Naive B cell (primary cell): ENCODE data around the gene MRPL38. TPM values are rescaled to one million over a fixed set of nuclear protein-coding genes. Genes with fewer than 3 reads are reported as not detected.
"Not testable (repeated sequence)": the region's sequence is repeated elsewhere in the genome, so short reads cannot be mapped to it uniquely, and the experiment has no call there.

ENCODE experiments used
- ATAC-seq, 2 donors: fragments of 150-1000 bp; cut with Tn5 transposase; 2 replicates each; pipeline ENCODE4 v1.10.0; 2021; ENCODE audit warnings: low read depth in 2 of 2, mild to moderate bottlenecking in 2 of 2, moderate library complexity in 2 of 2
- DNase-seq: peaks from one replicate; pipeline ENCODE4 v3.0.0; 2022
- H3K27ac Mint-ChIP-seq, 6 donors: one replicate each; pipeline ENCODE4 v1.8.0; 2020 to 2022; ENCODE audit warnings: mild to moderate bottlenecking in 6 of 6, mixed read lengths in 6 of 6, moderate library complexity in 5 of 6, inconsistent platforms in 2 of 6
- H3K27me3 Mint-ChIP-seq, 3 donors: one replicate each; pipeline ENCODE4 v1.8.0; 2021 to 2022; ENCODE audit warnings: mixed read lengths in 3 of 3, mild to moderate bottlenecking in 1 of 3
- H3K36me3 Mint-ChIP-seq, 2 donors: one replicate each; pipeline ENCODE4 v1.8.0; 2020 to 2022; ENCODE audit warnings: mixed read lengths in 2 of 2, inconsistent platforms in 1 of 2, mild to moderate bottlenecking in 1 of 2
- H3K4me1 Mint-ChIP-seq, 3 donors: one replicate each; pipeline ENCODE4 v1.8.0; 2020 to 2022; ENCODE audit warnings: mixed read lengths in 3 of 3, inconsistent platforms in 1 of 3, mild to moderate bottlenecking in 1 of 3, moderate library complexity in 1 of 3
- H3K4me3 Mint-ChIP-seq, 8 donors: one replicate each; pipeline ENCODE4 v1.8.0; 2020 to 2022; ENCODE audit warnings: mild to moderate bottlenecking in 8 of 8, mixed read lengths in 8 of 8, moderate library complexity in 8 of 8, inconsistent platforms in 2 of 8
- H3K9me3 Mint-ChIP-seq, 7 donors: one replicate each; pipeline ENCODE4 v1.8.0; 2020 to 2022; ENCODE audit warnings: mixed read lengths in 7 of 7, mild to moderate bottlenecking in 5 of 7, inconsistent platforms in 2 of 7, moderate library complexity in 1 of 7
- polyA plus RNA-seq, 6 donors: library from polyadenylated mRNA; unstranded; fragments of 300-500 nt; fragmentation: Illumina TruSeq; gene quantifications; one replicate each; pipeline ENCODE4 v1.2.3, GENCODE V29; 2021; ENCODE audit warnings: low read depth in 6 of 6

Gene MRPL38
- polyA plus RNA-seq, 6 donors from 2014 or later, result 47.3 to 68.8 (median 59.7) TPM

DNA sequence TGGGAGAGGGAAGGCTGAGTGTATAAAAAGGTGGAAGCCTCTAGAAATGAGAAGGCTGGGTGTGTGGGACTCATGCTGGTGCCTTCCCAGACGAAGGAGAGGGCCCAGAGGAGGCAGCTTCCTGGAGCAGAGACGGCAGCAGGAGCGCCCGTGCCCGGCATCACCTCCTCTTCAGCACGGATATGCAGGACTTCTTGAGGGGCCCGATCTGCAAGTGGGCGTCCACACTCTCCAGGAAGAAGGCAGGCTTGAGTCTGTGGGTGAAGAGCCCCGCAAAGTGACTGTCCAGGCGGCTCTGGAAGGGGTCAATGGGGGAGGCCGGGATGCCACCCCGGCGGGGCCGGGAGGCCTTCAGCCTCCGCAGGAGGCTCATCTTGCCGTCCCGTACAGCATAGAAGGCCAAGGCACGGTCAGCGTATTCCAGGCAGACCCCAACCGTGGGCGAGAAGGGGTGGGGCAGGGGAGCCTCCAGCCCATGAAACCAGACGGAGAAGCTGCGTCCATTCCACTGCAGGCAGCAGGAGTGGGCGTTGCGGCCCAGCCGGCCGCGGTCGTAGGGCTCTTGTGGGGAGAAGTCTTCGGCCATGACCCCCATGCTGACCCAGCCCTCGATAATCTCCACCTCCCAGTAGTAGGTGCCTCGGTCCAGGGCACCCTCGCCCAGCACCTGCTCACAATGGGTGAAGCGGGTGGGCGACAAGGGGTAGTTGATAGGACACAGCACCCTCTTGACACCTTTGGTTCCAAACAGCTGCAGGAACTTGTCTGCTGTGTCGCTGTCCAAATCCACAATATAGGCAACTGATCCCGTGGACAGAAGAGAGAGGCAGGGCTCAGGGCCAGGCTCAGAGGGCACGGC, 30.1 kb downstream of the MRPL38 start:
- no peak overlapping the region for H3K27ac Mint-ChIP-seq
- H3K4me1 Mint-ChIP-seq, result peaks cover 20 to 31% (median 23%) of the 10 kb centered on the region in 3 donors
- H3K9me3 Mint-ChIP-seq, result no peaks in the 10 kb centered on the region
- H3K36me3 Mint-ChIP-seq, result no peaks in the 10 kb centered on the region
- ATAC-seq, result no peak
- H3K27me3 Mint-ChIP-seq, result peaks cover 0 to 20% (median 10%) of the 10 kb centered on the region in 3 donors
- DNase-seq, result no peak
- H3K4me3 Mint-ChIP-seq, result peak overlapping the region in 2 of 8 donors; percentile 32 to 81

DNA sequence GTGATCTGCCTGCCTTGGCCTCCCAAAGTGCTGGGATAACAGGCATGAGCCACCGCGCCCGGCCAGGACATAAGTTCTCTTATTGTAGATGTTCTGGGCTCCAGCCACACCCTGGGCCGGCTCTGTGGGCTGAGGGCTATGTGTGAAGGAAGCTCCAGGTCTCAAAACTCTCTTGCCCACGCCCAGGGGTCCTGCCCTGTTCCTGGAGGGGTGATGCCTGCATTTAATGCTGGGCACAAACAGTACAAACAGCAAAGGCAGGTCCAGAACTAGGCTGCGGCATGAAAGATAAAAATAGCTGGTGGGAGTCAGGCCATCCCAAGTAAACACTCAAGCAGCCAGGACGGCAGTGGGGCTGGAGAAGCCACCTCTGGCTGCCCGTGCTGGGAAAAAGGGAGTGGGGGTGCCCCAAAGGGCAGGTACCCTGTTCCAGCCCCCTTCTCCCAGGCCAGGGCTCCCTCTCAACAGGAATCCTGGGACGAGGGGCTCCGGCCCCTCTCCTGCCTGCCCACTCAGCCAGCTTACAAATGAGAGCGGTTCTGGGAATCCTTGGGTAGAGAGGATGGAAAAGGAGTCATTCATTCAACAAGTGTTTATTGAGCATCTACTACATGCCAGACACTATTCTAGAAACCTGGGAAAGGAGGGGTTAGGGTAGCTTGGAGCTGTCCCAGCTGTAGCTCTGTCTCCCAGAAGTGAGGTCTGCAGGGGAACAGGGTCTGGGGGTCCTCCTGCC, 30.9 kb downstream of the MRPL38 start:
- ATAC-seq (no peak), DNase-seq (no peak)
- peaks cover 0 to 20% (median 10%) of the 10 kb centered on the region in 3 donors for H3K27me3 Mint-ChIP-seq
- peaks cover 20 to 26% (median 20%) of the 10 kb centered on the region in 3 donors for H3K4me1 Mint-ChIP-seq
- no peaks in the 10 kb centered on the region for H3K9me3 Mint-ChIP-seq
- H3K4me3 Mint-ChIP-seq, result peak overlapping the region in 2 of 8 donors; percentile 47 to 81
- no peaks in the 10 kb centered on the region for H3K36me3 Mint-ChIP-seq
- peak overlapping the region in 1 of 6 donors; percentile 49 for H3K27ac Mint-ChIP-seq

DNA sequence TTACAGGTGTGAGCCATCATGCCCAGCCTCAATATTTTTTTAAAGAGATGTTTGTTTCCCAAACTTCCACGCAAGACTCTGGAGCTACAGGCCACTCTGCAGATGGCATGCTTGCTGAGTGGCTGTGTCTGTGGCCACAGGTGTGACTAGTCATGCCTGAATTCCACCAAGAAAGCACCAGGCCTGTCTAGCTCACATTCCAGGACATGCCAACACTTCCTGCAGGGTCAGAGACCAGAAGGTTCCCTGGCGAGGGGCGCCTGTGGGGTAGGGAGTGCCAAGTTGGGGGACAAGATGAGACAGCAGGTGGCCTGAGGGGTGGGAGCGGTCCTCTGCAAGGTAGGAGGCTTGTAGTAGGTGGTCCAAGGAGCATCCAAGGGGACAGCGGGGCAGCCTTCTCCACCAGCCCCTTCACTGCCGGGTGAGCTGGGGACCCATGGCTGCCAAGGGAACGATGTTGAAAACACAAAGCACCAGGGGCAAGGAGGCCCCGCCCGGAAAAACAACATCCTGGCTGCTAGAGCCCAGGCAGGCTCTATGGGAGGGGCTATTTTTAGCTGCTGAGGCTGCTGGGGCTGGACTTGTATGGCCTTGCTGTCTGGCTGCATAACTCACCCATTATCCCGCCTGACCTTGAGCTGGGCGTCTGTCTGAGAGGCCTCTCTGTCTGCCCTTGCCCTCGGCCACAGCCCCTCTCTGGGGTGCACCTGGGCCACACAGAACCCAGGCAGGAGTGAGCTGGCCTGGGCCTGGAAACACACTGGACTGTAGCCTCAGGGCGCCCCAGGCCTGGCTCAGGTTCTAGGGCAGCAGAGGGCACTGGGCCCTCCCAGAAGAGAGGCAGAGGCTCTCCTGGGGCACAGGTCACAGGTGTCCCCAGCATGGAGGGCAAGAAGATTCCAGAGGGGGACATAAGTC, 32.0 kb downstream of the MRPL38 start:
- H3K4me1 Mint-ChIP-seq, result peaks cover 18 to 22% (median 19%) of the 10 kb centered on the region in 3 donors
- DNase-seq, result no peak
- ATAC-seq, result no peak
- H3K4me3 Mint-ChIP-seq, result peak overlapping the region in 1 of 8 donors; percentile 25
- H3K27ac Mint-ChIP-seq, result peak overlapping the region in 1 of 6 donors; percentile 33
- H3K9me3 Mint-ChIP-seq, result no peaks in the 10 kb centered on the region
- no peaks in the 10 kb centered on the region for H3K36me3 Mint-ChIP-seq
- peaks cover 0 to 17% (median 6%) of the 10 kb centered on the region in 3 donors for H3K27me3 Mint-ChIP-seq

DNA sequence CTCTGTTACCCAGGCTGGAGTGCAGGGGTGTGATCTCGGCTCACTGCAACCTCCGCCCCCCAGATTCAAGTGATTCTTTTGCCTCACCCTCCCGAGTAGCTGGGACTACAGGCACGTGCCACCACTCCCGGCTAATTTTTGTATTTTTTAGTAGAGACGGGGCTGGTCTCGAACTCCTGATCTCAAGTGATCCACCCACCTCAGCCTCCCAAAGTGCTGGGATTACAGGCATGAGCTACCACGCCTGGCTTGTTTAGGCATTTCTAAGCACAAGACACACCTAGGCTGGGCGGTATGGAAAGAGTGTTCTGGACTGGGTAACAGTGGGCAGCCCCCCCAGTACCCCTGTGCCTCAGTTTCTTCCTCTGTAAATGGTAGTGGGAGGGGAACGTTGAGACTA, 34.5 kb downstream of the MRPL38 start:
- not testable (repeated sequence) for ATAC-seq, H3K9me3 Mint-ChIP-seq, H3K4me1 Mint-ChIP-seq, H3K4me3 Mint-ChIP-seq, H3K36me3 Mint-ChIP-seq, DNase-seq, H3K27me3 Mint-ChIP-seq
- H3K27ac Mint-ChIP-seq, result peak overlapping the region in 1 of 6 donors; percentile 37

DNA sequence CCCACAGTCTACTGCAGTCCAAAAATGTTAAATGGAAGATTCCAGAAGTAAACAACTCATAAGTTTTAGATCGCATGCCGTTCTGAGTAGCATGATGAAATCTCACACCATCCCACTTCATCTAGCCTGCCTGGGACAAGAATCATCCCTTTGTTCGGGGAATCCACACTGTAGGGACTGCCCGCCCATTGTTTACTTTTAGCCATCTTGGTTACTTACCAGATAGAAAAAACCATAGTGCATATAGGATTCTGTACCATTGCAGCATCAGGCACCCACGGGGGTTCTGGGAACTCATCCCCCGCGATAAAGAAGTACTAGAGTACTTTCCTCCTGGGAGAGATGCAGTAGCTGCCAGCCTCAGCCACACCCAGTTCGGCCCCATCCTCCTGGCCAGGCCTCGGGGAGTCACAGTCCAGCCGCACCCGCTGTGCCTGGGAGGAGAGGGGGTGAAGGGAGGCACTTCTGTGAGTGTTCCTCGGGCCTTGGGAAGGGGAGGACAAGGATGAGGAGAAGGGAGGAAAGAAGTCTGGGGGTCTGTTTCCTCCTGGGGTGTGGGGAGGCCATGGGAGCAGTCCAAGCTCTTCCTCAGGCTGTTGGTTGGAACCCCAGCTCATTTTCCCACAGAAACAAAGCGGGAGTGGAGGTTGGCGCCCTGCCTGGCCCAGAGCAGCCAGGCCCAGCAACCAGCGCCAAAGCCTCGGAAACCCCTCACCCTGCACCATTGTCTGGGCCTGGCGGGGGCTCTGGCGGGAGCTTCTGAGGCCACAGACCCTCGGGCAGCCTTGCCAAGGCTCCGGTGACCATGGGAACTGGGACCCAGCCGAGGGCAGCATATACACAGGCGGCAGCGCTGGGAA, 35.2 kb downstream of the MRPL38 start:
- H3K27me3 Mint-ChIP-seq, result no peaks in the 10 kb centered on the region
- no peak for ATAC-seq
- no peak for DNase-seq
- H3K4me1 Mint-ChIP-seq, result peaks cover 6 to 12% (median 7%) of the 10 kb centered on the region in 3 donors
- H3K9me3 Mint-ChIP-seq, result no peaks in the 10 kb centered on the region
- no peaks in the 10 kb centered on the region for H3K36me3 Mint-ChIP-seq
- H3K4me3 Mint-ChIP-seq, result no peak overlapping the region
- H3K27ac Mint-ChIP-seq, result peak overlapping the region in 1 of 6 donors; percentile 65

DNA sequence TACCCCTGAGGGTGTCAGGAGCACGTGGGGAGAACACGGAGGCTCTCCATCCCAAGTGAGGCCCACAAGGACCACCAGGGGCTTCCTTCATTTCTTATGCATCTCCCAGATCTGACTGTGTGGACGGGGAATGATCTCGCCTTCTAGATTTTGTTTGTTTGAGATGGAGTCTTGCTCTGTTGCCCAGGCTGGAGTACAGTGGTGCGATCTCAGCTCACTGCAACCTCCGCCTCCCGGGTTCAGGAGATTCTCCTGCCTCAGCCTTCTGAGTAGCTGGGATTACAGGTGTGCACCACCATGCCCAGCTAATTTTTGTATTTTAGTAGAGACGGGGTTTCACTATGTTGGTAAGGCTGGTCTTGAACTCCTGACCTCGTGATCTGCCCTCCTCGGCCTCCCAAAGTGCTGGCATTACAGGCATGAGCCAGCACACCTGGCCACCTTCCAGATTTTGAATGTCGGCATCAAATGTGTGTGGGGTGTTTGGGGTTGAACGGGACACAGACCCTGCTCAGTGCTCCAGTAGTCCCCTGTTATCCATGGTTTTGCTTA, 35.9 kb downstream of the MRPL38 start:
- not testable (repeated sequence) for H3K27ac Mint-ChIP-seq
- peaks cover 13 to 19% (median 14%) of the 10 kb centered on the region in 3 donors for H3K4me1 Mint-ChIP-seq

DNA sequence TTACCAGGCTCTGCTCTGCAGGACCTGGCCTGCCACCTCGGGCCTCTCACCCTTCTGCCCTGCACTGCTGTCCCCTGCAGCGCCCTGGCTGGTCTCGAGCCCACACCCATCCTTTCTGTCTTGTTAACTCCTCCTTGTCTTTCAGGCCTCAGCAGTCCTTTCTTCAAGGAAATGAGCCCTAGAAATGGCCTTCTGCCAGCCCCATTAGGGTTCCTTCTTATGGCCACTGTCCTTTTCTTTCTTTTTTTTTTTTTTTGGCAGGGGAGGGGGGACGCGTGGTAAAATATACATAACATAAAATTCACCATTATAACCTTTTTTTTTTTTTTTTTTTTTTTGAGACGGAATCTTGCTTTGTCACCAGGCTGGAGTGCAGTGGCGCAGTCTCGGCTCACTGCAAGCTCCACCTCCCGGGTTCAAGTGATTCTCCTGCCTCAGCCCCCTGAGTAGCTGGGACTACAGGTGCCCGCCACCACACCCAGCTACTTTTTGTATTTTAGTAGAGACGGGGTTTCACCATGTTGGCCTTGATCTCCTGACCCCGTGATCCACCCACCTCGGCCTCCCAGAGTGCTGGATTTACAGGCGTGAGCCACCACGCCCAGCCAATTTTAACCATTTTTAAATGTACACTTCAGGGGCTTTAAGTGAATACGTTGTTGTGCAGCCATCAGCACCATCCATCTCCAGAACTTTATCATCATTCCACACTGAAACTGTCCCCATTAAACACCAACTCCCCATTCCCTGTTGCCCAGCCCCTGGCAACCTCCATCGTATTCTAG, 39.1 kb downstream of the MRPL38 start:
- Mint-ChIP-seq H3K27ac (peak overlapping the region; percentile 52 to 97 (median 87)), H3K4me1 (peaks cover 13 to 29% (median 21%) of the 10 kb centered on the region in 3 donors), H3K4me3 (peak overlapping the region in 1 of 8 donors; percentile 53)

More for the DNA sequence above, 35.9 kb downstream of the MRPL38 start:
- DNase-seq, H3K27me3 Mint-ChIP-seq, H3K36me3 Mint-ChIP-seq, H3K4me3 Mint-ChIP-seq, H3K9me3 Mint-ChIP-seq, ATAC-seq: not testable (repeated sequence)

DNA sequence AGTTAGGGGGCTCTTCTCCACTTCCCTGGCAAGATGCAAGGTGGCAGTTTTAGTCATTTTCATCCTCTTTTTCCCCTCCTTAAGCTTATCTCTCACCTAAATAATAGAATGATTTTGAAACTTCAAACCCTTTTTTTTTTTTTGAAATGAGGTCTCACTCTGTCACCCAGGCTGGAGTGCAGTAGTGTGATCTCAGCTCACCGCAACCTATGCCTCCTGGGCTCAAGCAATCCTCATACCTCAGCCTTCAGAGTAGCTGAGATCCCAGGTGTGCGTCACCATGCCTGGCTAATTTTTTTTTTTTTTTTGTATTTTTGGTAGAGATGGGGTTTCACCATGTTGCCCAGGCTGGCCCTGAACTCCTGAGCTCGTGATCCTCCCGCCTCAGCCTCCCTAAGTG, 39.8 kb downstream of the MRPL38 start:
- H3K9me3 Mint-ChIP-seq, DNase-seq, H3K27me3 Mint-ChIP-seq, H3K36me3 Mint-ChIP-seq: not testable (repeated sequence)
- peak overlapping the region in 2 of 8 donors; percentile 46 to 55 for H3K4me3 Mint-ChIP-seq
- ATAC-seq, result peak; percentile 6 to 20
- peaks cover 13 to 30% (median 21%) of the 10 kb centered on the region in 3 donors for H3K4me1 Mint-ChIP-seq
- H3K27ac Mint-ChIP-seq, result peak overlapping the region; percentile 61 to 97 (median 95)

More for the DNA sequence above, 39.1 kb downstream of the MRPL38 start:
- not testable (repeated sequence) for H3K36me3 Mint-ChIP-seq, H3K27me3 Mint-ChIP-seq, H3K9me3 Mint-ChIP-seq, ATAC-seq, DNase-seq

DNA sequence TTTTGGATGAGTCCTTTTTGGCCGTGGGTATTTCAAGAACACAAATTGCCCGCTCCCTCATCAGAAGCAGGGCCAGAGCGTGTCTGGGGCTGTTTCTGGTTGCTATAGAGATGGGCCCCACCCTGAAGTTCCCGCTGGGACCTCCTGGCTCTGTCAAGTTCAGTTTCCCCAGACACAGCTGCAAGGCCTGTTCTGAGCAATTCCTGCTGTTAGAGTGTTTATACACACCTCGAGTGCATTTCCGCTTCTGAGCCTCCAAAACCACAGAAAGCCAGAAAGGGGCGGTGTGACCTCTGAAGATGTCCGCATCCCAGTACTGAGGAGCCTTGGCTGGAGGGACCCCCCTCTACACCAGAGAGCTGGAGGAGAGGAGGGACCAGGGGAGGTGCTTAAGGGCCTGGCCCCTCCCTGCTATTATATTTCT, 40.2 kb downstream of the MRPL38 start:
- DNase-seq, result peak; percentile 70

DNA sequence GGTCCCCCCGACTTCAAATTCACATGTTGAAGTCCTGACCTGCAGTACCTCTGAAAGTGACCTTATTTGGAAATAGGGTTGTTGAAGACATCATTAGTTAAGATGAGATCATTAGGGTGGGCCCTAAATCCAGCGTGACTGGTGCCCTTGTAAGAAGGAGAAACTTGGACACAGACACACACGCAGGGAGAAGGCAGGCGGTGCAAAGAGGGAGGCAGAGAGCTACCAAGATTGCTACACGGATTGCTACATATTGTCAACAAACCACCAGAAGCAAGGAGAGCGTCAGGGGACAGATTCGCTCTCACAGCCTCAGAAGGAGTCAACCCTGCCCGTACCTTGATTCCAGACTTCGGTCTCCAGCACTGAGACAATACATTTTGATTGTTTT, 42.8 kb downstream of the MRPL38 start:
- Mint-ChIP-seq H3K4me1 (peaks cover 19 to 53% (median 31%) of the 10 kb centered on the region in 3 donors), H3K27ac (peak overlapping the region in 4 of 6 donors; percentile 82 to 92 (median 89)), H3K27me3 (no peaks in the 10 kb centered on the region), H3K9me3 (no peaks in the 10 kb centered on the region), H3K4me3 (peak overlapping the region in 1 of 8 donors; percentile 50), H3K36me3 (no peaks in the 10 kb centered on the region)
- DNase-seq (no peak), ATAC-seq (no peak)

More for the DNA sequence above, 40.2 kb downstream of the MRPL38 start:
- H3K4me1 Mint-ChIP-seq, result peaks cover 13 to 31% (median 22%) of the 10 kb centered on the region in 3 donors
- peak overlapping the region; percentile 87 to 97 (median 95) for H3K27ac Mint-ChIP-seq
- peak; percentile 90 to 92 for ATAC-seq
- H3K27me3 Mint-ChIP-seq, result no peaks in the 10 kb centered on the region
- no peaks in the 10 kb centered on the region for H3K9me3 Mint-ChIP-seq
- no peaks in the 10 kb centered on the region for H3K36me3 Mint-ChIP-seq
- peak overlapping the region in 7 of 8 donors; percentile 15 to 83 (median 55) for H3K4me3 Mint-ChIP-seq

DNA sequence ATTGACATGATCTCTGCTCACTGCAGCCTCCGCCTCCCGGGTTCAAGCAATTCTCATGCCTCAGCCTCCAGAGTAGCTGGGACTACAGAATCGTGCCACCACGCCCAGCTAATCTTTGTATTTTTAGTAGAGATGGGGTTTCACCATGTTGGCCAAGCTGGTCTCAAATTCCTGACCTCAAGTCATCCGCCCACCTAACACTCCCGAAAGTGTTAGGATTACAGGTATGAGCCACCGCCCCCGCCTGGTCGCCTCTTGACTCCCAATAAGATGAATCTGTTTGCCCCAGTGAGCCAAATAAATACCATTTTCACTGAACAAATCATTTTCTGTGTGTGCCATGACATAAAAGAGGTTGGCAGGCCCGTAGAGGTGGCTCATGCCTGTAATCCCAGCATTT, 45.3 kb downstream of the MRPL38 start:
- H3K27ac Mint-ChIP-seq, result peak overlapping the region in 3 of 6 donors; percentile 75 to 88 (median 81)
- not testable (repeated sequence) for H3K27me3 Mint-ChIP-seq, DNase-seq, H3K9me3 Mint-ChIP-seq, ATAC-seq, H3K36me3 Mint-ChIP-seq
- H3K4me3 Mint-ChIP-seq, result peak overlapping the region in 5 of 8 donors; percentile 24 to 85 (median 52)
- H3K4me1 Mint-ChIP-seq, result peaks cover 18 to 50% (median 32%) of the 10 kb centered on the region in 3 donors
